Ramos (cell line): ENCODE data around the gene TLE4.
"Not testable (repeated sequence)": the region's sequence is repeated elsewhere in the genome, so short reads cannot be mapped to it uniquely, and the experiment has no call there.

Source experiments
- in situ Hi-C: fragments of 300-500 bp; cut with MboI; formaldehyde crosslinking; loops from one replicate; pipeline ENCODE4 v1.14.3; 2022; ENCODE audit warnings: low sequenced_read_pairs; ENCODE audit not compliant: unreplicated experiment

TLE4 gene

GRCh38 chr9:79571309-79572031, at the start of gene TLE4:
Gene TLE4, plus strand, starts transcription at chr9:79571965. Its CDS starts 826 bp downstream, at chr9:79572791.
- in situ Hi-C loops, result no loop called here

GRCh38 chr9:79522793-79523192, 49.0 kb upstream of the TLE4 start:
- in situ Hi-C loops, result no loop called here

GRCh38 chr9:79524266-79524665, 47.5 kb upstream of the TLE4 start:
- in situ Hi-C loops, result no loop called here

- in situ Hi-C loops, result no loop called here
These were observed 45.6 kb upstream of the TLE4 start for GRCh38 chr9:79526149-79526672.

- in situ Hi-C loops, result no loop called here
These were observed 36.2 kb upstream of the TLE4 start for GRCh38 chr9:79535534-79535933.

GRCh38 chr9:79537838-79538237, 33.9 kb upstream of the TLE4 start:
- in situ Hi-C loops, result no loop called here

GRCh38 chr9:79542735-79543620, 28.8 kb upstream of the TLE4 start:
- in situ Hi-C loops, result no loop called here

- in situ Hi-C loops, result not testable (repeated sequence)
These were observed 27.4 kb upstream of the TLE4 start for GRCh38 chr9:79544375-79544774.

- in situ Hi-C loops, result no loop called here
These were observed 20.2 kb upstream of the TLE4 start for GRCh38 chr9:79551586-79551985.

GRCh38 chr9:79551994-79552393, 19.8 kb upstream of the TLE4 start:
- in situ Hi-C loops, result no loop called here

GRCh38 chr9:79555474-79556089, 16.2 kb upstream of the TLE4 start:
- in situ Hi-C loops, result no loop called here

- in situ Hi-C loops, result no loop called here
These were observed 12.1 kb upstream of the TLE4 start for GRCh38 chr9:79559495-79560181.

- in situ Hi-C loops, result no loop called here
These were observed 8.9 kb upstream of the TLE4 start for GRCh38 chr9:79562749-79563386.

- in situ Hi-C loops, result no loop called here
These were observed 7.7 kb upstream of the TLE4 start for GRCh38 chr9:79564105-79564504.

- in situ Hi-C loops, result no loop called here
These were observed 6.5 kb upstream of the TLE4 start for GRCh38 chr9:79565245-79565644.

GRCh38 chr9:79567671-79568098, 4.1 kb upstream of the TLE4 start:
- in situ Hi-C loops, result no loop called here

GRCh38 chr9:79568337-79569101, 3.2 kb upstream of the TLE4 start:
- in situ Hi-C loops, result no loop called here

GRCh38 chr9:79569814-79570447, 1.8 kb upstream of the TLE4 start:
- in situ Hi-C loops, result no loop called here
